ENCODE measurements around the gene PPP6R1.

Gene PPP6R1

DNA sequence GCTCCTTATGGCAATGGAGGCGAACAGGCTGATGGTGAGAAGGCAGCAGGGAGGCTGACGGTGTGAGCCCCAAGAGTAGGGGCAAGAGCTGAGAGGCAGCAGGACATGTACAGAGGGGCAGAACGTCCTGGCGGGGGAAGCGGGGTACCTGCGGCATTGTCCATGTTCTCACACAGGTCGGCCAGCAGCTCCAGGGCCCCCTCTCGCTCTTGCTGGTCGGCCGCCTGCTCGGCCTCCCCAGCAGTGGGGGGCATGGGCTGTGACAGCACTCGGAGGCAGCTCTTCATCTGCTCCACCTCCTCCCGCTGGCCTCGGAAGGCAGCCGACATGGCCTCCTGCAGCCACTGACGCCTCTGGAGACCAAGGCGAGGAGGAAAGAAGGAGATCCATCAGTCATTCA lies 18.7 kb upstream of the PPP6R1 start:
- 0 out of 22 replicates have a peak, but pooled peaks cover 0 to 6% (median 0%) of the 10 kb centered on the region in 11 experiments for H4K20me1 ChIP-seq
- no peaks in the 10 kb centered on the region for H3K9me3 ChIP-seq (replicated peaks in 1 of 11)
- H3K4me2 ChIP-seq, result peak overlapping the region in 7 of 11 experiments; percentile 37 to 74 (median 67); a peak in 10 of 22 replicates
- H3K36me3 ChIP-seq, result peaks cover 14 to 47% (median 35%) of the 10 kb centered on the region in 11 experiments
- peak overlapping the region in 5 of 11 experiments; percentile 10 to 44 (median 33); a peak in 5 of 22 replicates for H3K9ac ChIP-seq
- no peak for TF ChIP-seq Cebpa-rat (IDR thresholded peaks at IDR 0.05)
- peaks cover 40 to 55% (median 49%) of the 10 kb centered on the region in 10 experiments for H3K4me1 ChIP-seq
- H3K4me3 ChIP-seq, result no peak overlapping the region
- peak overlapping the region in 5 of 11 experiments; percentile 28 to 54 (median 36); a peak in 8 of 22 replicates for H3K27ac ChIP-seq
- H3K27me3 ChIP-seq, result no peaks in the 10 kb centered on the region

DNA sequence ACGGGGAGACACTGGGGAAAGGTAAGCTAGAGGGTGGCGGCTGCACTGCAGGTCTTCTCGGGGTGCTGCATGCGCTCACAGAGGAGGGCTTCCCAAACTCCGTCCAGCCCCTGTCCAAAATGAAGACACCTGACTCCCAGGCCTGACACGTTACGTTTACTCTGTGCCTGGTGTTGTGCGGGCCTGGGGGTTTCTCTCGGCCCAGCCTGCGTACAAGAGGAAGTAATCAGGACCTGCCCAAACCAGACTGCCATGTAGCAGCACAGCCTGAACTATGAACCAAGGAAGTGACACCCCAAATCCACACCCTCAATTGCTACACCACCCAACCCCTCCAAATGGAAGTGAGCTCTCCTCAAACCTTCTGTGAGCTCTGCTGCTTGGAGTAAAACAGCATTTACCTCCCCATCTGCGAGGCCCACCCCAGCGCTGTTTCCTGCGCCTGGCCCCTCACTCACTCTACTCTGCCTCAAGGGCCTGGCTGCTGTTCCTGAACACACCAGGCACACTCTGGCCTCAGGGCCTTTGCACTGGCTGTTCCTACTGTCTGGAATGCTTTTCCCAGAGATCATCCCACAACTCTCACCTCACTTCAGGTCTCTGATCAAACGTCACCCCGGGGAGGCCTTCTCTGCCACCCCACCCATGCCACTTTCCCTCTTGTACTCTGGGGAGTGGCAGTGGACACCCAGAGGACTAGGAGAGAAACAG lies 18.1 kb upstream of the PPP6R1 start:
- no peak overlapping the region for H3K4me3 ChIP-seq
- peak overlapping the region; percentile 35 to 74 (median 50) for H3K4me2 ChIP-seq
- peaks cover 40 to 55% (median 46%) of the 10 kb centered on the region in 10 experiments for H3K4me1 ChIP-seq
- no peaks in the 10 kb centered on the region for H3K9me3 ChIP-seq (replicated peaks in 1 of 11)
- H3K36me3 ChIP-seq, result peaks cover 20 to 52% (median 42%) of the 10 kb centered on the region in 11 experiments
- no peak for TF ChIP-seq Cebpa-rat (IDR thresholded peaks at IDR 0.05)
- H3K27ac ChIP-seq, result peak overlapping the region in 8 of 11 experiments; percentile 15 to 54 (median 34); a peak in 13 of 22 replicates
- 0 out of 22 replicates have a peak, but pooled peaks cover 0 to 6% (median 0%) of the 10 kb centered on the region in 11 experiments for H4K20me1 ChIP-seq
- H3K27me3 ChIP-seq, result no peaks in the 10 kb centered on the region
- peak overlapping the region in 10 of 11 experiments; percentile 3 to 57 (median 27); a peak in 13 of 22 replicates for H3K9ac ChIP-seq

DNA sequence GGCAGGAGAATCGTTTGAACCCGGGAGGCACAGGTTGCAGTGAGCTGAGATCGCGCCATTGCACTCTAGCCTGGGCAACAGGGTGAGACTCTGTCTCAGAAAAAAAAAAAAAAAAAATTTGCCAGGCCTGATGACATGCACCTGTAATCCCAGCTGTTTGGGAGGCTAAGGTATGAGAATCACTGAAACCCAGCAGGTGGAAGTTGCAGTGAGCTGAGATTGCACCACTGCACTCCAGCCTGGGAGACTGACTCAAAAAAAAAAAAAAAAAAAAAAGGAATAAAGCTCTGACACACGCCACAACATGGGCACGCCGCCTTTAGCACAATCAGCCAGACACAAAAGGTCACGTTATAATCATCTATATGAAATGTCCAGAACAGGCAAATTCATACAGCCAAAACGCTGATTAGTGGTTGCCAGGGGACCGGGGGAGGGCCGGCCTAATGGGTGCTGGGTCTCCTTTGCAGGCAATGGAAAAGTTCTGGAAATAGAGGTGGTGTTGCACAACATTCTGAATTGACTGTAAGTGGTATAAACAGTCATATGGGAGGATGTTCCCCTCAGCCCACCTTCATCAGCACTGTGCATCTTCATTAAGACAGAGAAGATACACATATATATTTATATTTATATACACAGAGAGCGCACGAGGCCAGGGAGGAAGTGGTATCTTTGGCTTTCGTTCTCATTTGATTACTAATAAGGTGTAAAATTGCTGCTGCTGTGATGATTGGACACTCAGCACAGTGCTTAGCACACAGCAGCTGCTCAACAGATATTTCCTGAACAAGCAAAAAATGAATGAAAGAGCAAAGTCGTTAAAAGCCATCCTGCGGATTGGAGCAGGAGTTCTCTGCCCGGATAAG lies 17.3 kb upstream of the PPP6R1 start:
- Histone ChIP-seq H3K36me3 (peaks cover 26 to 60% (median 49%) of the 10 kb centered on the region in 11 experiments), H3K4me1 (peaks cover 33 to 47% (median 38%) of the 10 kb centered on the region in 10 experiments), H3K9me3 (replicated peaks in 1 of 11) (no peaks in the 10 kb centered on the region), H3K9ac (peak overlapping the region in 9 of 11 experiments; percentile 10 to 57 (median 33); a peak in 12 of 22 replicates), H3K4me2 (peak overlapping the region; percentile 35 to 74 (median 50)), H3K27ac (peak overlapping the region in 8 of 11 experiments; percentile 15 to 54 (median 34); a peak in 11 of 22 replicates), H3K4me3 (no peak overlapping the region), H3K27me3 (no peaks in the 10 kb centered on the region), H4K20me1 (0 out of 22 replicates have a peak, but pooled peaks cover 0 to 6% (median 0%) of the 10 kb centered on the region in 11 experiments)
- peak in 2 of 11 experiments; percentile 7 to 39; a peak in 1 of 22 replicates for TF ChIP-seq Cebpa-rat (IDR thresholded peaks at IDR 0.05)

DNA sequence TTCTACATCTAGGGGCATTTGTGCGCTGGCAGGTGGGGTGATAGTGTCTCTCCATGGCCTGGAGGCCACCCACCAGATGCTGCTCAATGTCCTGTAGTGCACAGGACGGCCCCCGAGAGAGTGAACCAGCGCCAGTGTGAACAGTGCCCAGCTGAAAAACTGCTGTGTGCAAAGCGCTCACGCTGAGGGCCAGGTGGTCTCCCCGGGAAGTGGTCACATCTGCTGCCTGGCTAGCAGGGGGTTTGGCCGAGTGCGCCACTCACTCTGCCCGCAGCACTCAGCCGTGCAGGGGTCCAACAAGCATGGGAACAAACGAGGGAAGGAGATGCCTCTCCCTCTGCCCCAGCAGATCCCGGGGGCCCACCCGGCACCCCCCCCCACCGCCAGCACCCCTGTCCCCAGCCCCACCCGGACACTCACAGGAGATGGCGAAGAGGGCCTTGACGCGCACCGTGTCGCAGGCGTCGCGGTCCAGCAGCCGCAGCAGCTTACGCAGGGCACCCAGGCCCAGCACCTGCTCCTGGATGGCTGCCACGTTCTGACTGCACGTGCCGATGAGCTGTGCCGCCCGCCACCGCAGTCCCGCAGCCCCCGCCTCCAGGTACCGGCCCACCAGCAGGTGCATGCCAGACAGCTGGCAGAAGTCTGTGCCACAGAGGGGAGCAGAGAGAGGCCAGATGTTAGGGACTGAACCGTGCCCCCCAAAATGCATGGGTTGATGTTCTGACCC lies 15.3 kb upstream of the PPP6R1 start:
- peaks cover 0 to 6% (median 0%) of the 10 kb centered on the region in 11 experiments; a peak in 1 of 22 replicates for H4K20me1 ChIP-seq
- peaks cover 20 to 34% (median 25%) of the 10 kb centered on the region in 10 experiments for H3K4me1 ChIP-seq
- no peak for TF ChIP-seq Cebpa-rat (IDR thresholded peaks at IDR 0.05)
- H3K4me3 ChIP-seq, result no peak overlapping the region
- 0 out of 22 replicates have a peak overlapping the region, but pooled peaks of 1 of the 11 experiments have one; percentile 29 for H3K9ac ChIP-seq
- no peaks in the 10 kb centered on the region for H3K27me3 ChIP-seq
- H3K4me2 ChIP-seq, result no peak overlapping the region
- H3K9me3 ChIP-seq (replicated peaks in 1 of 11), result no peaks in the 10 kb centered on the region
- peaks cover 26 to 80% (median 61%) of the 10 kb centered on the region in 11 experiments for H3K36me3 ChIP-seq
- H3K27ac ChIP-seq, result no peak overlapping the region

DNA sequence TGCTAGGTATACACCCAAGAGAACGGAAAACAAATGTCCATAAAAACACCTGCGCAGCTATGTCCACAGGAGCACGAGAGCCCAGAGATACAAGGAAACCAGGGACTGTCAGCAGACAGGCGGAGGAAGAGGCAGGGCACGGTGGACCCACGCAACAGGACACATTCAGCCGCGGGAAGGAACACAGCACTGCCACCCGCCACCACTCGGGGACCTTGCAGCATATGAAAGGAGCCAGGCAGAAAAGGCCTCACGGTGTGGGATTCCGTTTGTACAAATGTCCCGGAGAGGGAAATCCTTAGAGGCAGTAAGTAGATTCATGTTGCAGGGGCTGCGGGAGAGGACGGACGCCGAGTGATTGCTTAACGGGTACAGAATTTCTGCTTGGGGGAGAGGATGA lies 13.3 kb upstream of the PPP6R1 start:
- no peak overlapping the region for H3K27ac ChIP-seq
- no peak for TF ChIP-seq Cebpa-rat (IDR thresholded peaks at IDR 0.05)
- no peak overlapping the region for H3K4me2 ChIP-seq
- H3K4me1 ChIP-seq, result peaks cover 14 to 18% (median 15%) of the 10 kb centered on the region in 10 experiments
- no peaks in the 10 kb centered on the region for H3K27me3 ChIP-seq
- peaks cover 28 to 84% (median 68%) of the 10 kb centered on the region in 11 experiments for H3K36me3 ChIP-seq
- H4K20me1 ChIP-seq, result peaks cover 0 to 4% (median 0%) of the 10 kb centered on the region in 11 experiments; a peak in 1 of 22 replicates
- H3K4me3 ChIP-seq, result no peak overlapping the region
- H3K9me3 ChIP-seq (replicated peaks in 1 of 11), result peaks cover 6 to 10% (median 7%) of the 10 kb centered on the region in 11 experiments; a peak in 21 of 22 replicates
- no peak overlapping the region for H3K9ac ChIP-seq

DNA sequence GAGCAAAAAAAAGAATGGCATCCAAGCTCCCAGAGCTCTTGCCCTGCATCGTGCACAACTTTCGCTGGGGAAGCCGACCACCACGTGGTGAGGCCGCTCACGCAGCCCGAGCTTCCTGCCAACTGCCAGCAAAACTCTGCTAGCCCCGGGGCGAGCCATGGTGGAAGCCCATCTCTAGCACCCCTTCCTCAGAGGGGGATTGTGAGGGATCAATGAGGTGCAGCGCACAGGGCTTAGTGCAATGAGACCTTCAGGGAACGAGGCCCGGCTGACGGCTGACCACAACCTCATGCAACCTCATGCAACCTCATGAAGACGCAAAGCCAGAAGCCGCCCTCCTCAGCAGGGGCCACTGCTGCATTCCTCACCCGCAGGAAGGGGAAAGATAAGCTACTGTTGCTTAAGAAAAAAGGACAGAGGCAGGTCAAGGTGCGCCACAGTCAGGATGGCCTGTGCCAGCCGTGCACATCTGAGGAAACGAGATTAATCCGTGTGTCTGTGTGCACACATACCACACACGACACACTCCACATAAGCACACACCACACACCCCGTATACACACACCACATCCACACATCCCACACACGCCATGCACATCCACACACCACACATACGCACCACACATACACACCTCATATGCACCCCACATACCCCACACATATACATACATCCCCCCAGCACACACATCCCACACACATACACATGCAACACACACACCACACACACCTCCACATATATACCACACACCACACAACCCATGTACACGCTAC lies 11.5 kb upstream of the PPP6R1 start:
- Histone ChIP-seq H4K20me1 (peaks cover 0 to 4% (median 0%) of the 10 kb centered on the region in 11 experiments; a peak in 3 of 22 replicates), H3K9me3 (replicated peaks in 1 of 11) (peaks cover 12 to 20% (median 17%) of the 10 kb centered on the region in 11 experiments; a peak in 21 of 22 replicates), H3K27me3 (no peaks in the 10 kb centered on the region), H3K27ac (no peak overlapping the region), H3K4me3 (no peak overlapping the region), H3K36me3 (peaks cover 28 to 84% (median 72%) of the 10 kb centered on the region in 11 experiments), H3K4me2 (no peak overlapping the region), H3K9ac (no peak overlapping the region), H3K4me1 (peaks cover 0 to 4% (median 0%) of the 10 kb centered on the region in 10 experiments; a peak in 1 of 20 replicates)
- no peak for TF ChIP-seq Cebpa-rat (IDR thresholded peaks at IDR 0.05)

DNA sequence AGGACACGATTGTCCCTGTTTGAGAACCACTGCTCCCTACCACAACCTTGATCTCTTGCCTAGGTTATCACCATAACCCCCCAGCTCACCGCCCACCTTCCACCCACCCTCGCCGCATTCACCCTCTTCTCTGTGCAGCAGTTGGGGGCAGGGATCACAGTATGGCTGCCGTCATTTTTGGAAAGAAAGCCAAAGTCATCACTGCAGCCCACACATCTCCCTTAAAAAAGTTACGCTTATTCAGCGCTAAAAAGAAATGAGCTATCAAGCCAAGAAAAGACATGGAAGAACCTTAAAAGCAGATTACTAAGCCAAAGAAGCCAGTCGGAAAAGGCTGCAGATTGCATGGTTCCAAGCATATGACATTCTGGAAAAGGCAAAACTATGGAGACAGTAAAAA lies 10.5 kb upstream of the PPP6R1 start:
- Histone ChIP-seq H3K9me3 (replicated peaks in 1 of 11) (peaks cover 12 to 20% (median 17%) of the 10 kb centered on the region in 11 experiments; a peak in 21 of 22 replicates), H3K27ac (no peak overlapping the region), H3K9ac (no peak overlapping the region), H3K36me3 (peaks cover 28 to 77% (median 66%) of the 10 kb centered on the region in 11 experiments), H3K4me3 (no peak overlapping the region), H3K27me3 (no peaks in the 10 kb centered on the region), H4K20me1 (peaks cover 0 to 4% (median 0%) of the 10 kb centered on the region in 11 experiments; a peak in 3 of 22 replicates), H3K4me2 (no peak overlapping the region), H3K4me1 (no peaks in the 10 kb centered on the region)
- no peak for TF ChIP-seq Cebpa-rat (IDR thresholded peaks at IDR 0.05)

All from BLaER1 treated with 17β-estradiol and CSF1 and Interleukin-3, amounts not matched to agents 10 nM and 100 nM (cell line).